ENCODE measurements around the gene LSM6.

GRCh38 chr4:146159384-146160058 is 16.0 kb upstream of the LSM6 start:
- TF ChIP-seq CTCF (IDR thresholded peaks at IDR 0.05) (no peak), EP300 (IDR thresholded peaks at IDR 0.05) (no peak), POLR2AphosphoS5 (IDR thresholded peaks at IDR 0.05) (no peak)

All from stomach (tissue), 4 donors.